ENCODE measurements around the gene TMEM258. TPM values are rescaled to one million over a fixed set of nuclear protein-coding genes. Genes with fewer than 3 reads are reported as not detected.
A peak's percentile ranks its signal among the peaks of the same experiment; 100 is the strongest.

Gene TMEM258
- total RNA-seq, 1 donor from 2014 or later: 33.0 TPM

DNA sequence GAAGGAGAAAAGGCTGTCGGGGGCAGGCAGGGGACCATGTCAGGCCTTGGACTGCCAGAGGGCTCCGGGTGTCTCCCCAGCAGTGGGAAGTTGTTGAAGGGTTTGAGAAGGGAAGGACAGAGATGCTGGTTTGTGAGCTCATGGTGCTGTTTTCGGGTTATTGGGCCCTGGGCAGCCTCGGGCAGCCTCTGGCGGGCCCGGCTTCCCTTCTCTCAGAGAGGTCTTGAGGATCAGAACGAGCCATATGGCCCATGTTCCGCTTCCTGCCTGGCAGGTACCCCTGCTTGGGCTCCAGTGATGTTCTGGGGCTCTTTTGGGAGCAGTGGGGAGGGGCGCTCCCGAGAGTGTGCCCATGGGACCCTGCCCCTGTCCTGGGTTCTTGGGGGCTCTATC, 30.2 kb downstream of the TMEM258 start:
- DNase-seq (ENCODE audit: low read depth): no peak

DNA sequence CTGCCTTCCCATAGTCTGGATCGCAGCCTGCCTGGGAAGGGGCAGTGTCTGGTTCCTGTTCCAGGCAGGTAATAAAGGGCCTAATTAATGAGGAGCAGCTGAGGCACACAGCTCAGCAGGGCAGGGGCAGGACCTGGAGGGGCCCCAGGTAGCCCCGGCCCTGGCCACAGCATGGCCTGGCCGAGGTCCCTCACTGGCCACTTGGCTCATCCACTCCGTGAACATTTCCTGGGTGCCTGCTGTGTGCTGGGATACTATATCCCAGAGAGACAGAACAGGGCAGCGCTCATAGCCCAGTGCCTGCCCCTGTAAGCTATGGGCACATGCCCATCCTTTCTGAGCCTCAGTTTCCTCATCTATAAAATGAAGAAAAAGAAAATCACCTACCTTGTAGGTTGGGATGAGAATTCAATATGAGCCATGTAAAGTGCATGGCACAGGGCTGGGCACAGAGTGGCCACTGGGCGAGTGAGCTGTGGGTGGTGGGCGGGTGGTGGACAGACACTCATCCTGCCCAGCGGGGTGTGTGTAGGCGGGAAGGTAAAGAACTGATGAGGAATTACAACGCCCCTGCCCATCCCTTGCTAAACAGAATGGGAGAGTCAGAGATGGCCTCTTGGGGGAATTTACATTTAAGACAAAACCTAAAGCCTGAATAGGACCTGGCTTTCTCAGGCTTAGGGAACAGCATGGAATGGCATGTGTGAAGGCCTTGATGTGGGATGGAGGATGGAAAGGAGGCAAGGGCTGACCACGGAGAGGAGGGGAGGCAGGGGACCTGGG, 30.8 kb downstream of the TMEM258 start:
- no peak for DNase-seq (ENCODE audit: low read depth)

DNA sequence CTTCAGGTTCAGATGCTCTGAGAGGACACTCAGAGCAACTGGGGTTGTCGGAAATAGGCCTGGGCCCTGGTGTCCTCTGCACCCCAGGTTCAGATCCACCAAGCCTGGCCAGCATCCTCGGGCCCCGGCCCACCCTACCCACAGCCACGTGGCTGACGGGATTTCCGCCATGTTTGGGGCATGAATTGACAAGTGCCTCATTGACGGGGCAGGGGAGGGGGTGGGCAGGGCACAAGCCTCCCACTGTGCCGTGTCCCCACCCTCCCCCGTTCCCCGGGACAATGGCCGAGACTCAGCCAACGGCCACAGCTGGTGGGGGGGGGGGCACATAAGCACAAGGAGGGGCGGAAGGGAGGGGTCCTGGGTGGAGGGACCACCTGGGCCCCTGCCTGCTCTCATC, 31.5 kb downstream of the TMEM258 start:
- no peak for DNase-seq (ENCODE audit: low read depth)

DNA sequence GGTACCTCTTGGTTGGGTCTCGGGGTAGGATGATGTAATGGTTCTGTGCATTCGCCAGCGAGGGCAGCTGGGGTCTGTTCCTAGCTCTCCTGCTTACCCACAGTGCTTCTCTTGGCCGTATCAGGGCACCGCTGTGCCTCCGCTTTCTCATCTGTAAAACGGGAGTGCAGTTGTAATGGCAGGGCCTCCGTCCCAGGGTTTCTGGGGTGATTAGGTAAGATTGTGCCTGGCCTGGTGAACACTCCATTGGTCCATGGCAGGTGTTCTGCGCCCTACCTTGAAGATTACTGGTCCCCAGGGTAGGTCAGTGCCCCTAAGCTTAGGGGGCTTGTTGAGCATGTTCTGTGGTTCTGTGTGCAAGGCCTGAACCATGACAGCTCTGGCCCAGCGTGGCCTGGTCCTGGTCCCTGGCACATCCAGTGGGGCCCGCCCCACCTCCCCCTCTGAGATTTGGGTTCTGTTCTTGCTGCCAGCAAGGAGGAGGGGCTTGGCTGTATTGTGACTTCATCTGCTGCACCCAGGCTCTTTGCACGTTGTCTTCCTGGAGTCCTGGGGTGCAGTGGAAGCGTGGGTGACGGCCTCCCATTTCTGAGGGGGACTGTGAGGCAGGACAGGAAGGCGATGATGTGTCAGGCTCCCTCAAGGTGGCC, 35.1 kb downstream of the TMEM258 start:
- no peak for DNase-seq (ENCODE audit: low read depth)

DNA sequence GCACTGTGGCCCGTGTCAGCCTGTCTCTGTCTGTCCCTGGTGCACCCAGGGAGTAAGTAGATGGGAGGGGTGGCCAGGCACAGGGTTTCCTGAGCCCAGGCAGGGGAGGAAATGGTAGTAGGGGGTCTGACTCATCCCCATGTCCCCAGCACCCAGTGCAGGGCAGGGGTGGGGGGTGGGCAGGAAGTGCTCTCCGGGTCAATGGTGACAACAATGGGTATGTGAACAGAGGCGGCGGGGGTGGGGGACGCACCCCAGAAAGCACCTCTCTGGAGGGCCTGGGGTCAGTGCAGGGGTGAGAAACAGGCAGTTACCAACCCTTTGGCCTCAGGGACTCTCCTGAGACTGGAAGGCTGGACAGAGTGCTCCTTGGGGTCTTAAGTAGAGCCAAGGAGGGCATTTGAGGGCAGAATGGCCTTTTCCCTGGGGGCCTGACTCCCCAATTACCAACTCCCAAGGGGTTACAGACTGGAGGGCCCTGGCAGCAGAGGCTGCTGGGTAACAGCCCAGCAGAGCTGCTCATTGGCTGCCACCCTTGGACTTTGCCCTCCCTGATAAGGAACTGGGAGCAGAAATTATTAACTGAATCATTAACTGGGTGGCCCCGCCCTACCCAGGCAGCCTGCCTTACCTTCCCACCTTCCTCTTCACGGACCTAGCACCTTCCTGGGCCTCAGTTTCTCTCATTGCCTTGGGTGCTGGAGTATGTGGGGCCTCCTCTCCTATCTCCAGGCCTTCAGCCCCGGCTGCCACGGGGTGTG, 35.8 kb downstream of the TMEM258 start:
- DNase-seq (ENCODE audit: low read depth): no peak

DNA sequence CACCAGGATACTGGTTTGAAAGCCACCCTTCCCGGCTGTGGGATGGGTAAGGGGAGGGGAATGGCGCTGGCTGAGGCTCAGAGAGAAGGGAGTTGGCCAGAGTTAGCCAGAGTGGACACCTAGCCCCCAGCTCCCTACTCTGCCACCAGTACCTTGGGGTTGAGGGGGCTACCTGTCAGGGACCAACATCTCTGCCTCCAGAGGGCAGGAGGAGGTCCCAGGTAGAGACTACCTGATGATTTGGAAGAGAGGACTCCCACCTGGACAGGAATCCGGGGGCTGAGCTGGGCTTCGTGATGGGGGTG, 36.3 kb downstream of the TMEM258 start:
- no peak for DNase-seq (ENCODE audit: low read depth)

DNA sequence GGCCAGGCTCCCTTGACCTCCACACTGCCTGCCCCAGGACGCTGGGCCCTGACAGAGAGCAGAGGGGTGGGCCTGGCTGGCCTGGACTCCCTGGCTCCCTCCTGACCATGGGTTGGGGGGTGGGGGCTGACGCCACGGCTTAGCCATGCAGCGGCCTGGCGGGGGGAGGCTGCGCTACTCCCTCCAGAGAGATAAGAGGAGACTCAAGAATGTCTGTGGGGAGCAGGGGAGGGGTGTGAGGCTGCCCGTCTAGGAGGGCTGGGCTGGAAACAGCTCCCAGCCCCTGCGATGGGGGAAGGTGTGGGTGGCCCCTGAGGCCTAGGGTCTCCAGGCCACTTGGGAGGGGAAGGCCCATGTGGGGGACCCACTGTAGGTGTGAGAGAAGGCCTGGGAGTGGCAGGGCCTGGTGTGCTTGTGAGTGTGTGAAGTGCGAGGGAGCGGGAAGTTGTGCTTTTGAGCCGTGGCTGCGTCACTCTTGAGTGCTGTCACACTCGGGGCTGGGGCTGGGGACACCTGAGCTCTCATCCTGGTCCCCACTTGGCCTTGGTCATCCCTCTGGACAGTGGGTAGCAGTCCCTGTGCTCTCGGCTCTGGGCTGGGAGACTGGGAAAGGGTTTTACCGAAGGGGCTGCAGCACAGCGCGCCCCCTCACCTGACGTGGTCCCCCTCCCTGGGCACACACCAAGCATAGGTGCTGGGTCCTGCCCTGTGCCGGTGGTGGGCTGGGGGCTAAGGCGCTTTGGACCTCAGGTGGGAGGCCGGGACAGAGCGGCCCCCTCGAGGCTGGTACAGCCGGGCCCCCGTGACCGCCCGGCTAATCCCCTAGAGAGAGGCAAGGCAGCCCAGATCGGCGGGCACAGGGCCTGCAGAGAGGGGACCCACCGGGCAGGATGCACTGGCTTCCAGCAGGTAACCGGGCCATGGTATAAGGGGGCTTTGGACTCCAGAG, 37.6 kb downstream of the TMEM258 start:
- DNase-seq (ENCODE audit: low read depth): no peak

DNA sequence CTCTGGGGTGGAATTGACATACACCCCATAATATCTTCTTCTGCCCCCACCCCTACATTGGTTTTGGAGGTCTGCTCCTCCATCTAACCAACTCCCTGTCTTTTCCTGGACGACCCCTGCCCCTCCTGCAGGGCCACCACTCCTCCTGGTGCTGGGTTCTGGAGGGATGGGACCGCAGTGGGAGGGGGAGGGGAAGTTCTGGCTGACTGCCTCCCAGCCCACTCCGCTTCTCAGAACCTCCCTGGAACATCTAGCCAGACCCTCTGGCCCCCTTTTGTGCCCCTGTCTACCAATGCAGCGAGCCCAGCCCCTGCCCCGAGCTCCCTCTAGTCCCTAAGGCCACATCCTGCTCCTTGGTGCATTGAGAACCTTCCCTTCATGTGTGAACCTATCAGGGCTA, 38.7 kb downstream of the TMEM258 start:
- no peak for DNase-seq (ENCODE audit: low read depth)

DNA sequence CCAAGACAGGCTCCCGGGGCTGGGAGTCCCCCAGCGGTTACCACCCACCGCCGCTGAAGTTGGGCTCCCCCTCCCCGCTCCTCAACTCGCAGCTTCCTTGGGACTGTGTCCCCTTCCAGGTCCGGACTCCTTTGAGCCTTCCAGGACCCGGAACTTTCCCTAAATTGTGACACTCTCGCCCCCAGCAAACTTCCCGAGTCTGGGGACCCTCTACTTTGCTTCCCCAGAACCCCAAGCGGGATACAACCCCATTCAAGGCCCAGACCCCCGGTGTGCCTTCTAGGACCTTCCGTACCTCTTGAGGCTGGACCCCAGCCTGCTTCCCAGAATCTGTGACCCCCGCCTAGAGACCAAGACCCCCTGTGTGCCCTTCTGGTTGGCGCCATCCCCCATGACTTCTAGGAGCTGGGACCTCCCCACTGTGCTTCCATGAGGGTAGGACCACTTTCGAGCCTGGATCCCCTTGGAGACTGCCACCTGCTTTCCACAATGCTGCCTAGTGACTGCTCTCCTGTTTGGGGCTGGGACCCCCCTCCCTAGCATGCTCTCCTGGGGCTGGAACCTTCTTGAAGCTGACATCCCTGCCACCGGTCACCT, 39.4 kb downstream of the TMEM258 start:
- DNase-seq (ENCODE audit: low read depth): no peak

DNA sequence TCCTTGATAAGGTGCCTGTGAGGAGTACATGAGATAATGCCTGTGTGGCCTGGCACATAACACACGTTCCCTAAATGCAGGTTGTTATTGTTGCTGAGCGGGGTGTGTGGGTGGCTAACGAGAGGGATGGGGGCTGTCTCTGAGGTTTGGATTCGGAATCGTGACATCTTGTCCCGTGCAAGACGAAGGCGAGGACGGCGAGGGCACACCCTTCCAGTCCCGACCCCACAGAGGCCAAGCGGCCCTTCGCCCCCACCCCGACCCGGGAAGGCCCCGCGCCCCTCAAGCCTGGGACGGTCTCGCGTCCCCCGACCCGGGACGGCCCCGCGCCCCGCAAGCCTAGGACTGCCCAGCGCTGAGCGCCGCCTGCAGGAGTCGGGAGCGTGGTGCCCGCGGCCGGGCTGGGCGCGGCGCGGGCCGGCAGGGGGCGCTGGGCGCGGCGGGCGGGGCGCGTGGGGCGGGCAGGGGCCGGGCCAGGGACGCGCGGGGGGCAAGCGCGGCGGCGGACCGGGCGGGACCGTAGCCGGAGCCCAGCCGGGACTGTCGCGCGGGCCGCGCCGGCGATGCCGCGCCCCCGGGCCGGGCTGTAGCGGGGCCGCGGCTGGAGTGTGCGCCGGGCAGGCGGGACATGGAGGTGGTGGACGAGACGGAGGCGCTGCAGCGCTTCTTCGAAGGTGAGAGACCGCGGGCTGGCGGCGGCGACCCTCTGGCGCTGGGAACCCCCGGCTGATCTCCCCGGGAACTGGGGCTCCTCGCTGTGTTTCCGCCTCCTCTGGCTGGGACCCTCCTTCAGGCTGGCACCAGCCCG, 40.1 kb downstream of the TMEM258 start, which contains the start of gene MYRF:
TSS of gene MYRF (plus strand) at position 520 of the 808 bp plus-strand sequence. CDS start at position 629, 109 bp downstream.
- peak; percentile 27 for DNase-seq (ENCODE audit: low read depth)

DNA sequence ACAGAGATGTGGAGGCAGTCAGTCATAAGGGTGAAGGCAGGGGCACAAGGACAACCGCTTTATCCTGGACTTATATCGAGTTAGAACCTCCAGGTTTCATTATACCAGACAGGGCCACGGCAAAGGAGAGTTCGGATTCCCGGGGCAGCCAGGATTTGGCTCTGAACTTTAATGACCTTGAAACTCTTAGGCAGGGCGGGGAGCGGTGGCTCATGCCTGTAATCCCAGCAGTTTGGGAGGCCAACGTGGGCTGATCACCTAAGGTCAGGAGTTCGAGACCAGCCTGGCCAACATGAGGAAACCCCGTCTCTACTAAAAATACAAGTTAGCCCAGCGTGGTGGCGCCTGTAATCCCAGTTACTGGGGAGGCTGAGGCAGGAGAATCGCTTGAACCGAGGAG, 41.0 kb downstream of the TMEM258 start:
- DNase-seq (ENCODE audit: low read depth): no peak

DNA sequence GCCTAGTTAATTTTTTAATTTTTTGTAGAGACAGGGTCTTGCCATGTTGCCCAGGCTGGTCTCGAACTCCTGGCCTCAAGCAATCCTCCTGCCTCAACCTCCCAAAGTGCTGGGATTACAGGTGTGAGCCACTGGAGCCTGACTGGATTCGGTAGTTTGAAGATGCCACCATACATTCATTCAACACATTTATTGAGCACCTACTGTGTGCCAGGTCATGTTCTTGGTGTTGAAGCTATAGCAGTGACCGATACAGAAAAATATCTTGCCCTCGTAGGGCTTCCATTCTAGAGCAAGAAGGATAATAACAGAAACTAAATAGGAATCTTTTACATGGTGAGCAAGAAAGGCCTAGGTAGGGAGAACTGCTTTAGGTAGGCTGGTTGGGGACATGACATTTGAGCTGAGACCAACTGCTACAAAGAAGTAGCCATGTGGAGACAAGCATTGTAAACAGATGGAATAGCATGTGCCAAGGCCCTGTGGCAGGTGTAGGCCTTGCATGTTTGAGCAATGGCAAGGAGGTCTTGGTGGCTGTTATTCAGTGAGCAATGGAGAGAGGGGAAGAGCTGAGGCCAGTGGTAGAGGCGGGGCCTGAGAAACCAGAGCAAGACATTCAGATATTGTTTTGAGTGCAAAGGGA, 41.6 kb downstream of the TMEM258 start:
- DNase-seq (ENCODE audit: low read depth): no peak

DNA sequence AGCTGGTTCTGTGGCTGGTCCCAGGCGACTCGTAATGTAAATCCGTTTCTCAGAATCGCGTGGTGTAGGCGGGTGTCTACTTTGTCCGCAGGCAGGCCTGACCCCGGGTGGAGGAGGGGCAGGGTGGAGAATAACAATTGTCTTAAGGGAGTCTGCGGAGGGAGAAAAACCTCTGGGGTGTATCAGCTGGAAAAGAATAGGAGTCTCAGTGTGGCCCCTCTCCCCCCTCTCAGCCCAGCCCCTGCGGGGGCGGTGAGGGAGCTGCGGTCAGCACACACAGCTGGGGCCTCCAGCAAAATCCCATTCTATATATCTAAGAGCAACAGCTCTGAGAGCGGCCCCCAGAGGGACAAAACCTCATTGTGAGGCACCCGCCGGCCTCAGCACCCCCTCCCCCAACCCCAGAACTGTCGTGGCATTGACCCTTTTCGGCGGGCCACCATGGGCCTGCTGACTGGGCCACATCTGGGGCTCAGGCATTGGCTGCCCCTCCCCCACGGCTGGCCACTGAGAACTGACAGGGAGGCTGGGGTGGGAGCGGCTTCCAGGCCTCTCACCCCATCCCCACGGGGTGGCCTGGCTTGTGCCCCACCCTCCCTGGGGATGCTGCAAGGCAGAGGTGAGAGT, 42.7 kb downstream of the TMEM258 start:
- no peak for DNase-seq (ENCODE audit: low read depth)

DNA sequence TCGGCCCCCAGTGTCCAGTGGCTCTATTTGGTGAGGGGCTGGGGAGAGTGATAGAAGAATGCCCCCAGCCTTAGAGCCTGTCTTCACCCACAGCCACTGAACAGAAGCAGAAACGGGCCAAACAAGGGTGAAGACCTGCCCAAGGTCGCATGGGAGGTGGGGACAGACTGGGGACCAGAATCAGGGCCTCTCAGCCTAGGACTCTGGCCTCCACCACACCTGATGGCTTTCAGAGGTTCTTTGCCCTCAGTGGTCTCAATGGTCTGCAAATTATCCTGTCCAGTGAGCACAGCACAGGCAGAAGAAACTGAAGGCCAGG, 44.5 kb downstream of the TMEM258 start:
- no peak for DNase-seq (ENCODE audit: low read depth)

DNA sequence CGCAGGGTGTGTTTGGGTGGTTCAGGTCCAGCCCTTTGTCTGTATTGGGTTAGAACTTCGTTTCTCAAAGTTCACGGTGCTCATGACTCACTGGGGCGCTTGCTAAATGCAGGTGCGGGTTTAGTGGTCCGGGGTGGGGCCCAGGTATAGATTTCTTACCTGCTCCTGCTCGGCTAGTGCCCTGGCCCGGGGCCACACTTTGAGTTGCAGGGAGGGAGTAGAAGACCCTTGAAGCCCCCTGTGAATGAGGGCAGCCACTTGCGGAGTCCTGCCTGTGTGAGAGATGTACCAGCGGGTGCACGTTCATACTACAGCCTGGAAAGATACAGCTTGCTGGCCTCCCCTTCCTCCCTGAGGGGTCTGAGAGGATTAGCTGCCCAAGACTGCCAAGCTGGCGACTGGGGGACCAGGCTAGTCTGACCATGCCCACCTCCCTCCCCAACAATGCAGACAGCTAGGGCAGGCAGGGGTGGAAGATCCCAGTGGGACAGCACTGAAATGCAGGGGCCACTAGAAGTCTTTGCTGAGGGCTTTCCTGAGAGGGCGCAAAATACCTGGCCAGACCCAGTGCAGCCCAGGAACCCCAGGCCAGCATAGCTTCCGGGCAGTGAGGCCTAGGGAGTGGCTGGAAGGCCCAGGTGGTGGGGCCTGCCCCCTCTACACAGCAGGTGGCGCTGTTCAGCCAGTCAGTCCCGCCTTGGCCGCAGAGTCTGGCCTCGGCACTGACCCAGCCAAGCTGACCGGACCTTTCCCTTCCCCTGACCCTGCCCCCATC, 45.0 kb downstream of the TMEM258 start:
- peak; percentile 71 for DNase-seq (ENCODE audit: low read depth)

DNA sequence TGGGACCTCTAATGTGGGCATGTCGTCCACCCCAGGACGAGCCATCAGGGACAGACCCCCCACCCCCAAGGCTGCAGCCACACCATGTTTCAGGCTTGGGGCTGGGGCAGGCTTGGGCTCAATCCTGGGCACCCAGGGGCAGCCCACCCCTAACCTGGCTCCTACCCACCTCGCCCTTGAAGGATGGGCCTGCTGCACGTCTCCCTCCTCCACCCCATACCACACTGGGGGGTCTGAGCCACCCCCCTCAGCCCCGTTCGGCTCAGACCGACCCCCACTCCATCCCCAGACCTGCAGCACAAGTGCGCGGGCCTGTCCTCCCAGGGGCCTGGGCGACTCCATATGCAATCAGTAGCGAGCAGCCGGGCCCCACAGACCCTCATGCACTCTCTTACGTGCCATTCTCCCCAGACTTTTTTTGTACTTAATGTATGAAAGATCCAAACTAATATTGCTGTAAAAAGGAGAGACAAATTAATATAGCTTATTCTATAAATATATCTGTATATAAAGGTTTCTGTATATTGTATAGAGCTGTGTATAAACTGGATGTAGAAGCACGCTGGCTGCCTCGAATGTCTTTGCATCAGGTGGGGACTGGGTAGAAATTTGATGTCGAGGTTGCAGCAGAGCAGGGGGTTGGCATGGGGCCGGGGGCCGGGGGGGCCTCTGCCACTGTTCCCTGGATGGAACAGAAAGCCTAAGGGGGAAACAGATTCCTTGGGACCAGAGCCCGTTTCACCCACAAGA, 45.8 kb downstream of the TMEM258 start:
- DNase-seq (ENCODE audit: low read depth): no peak

DNA sequence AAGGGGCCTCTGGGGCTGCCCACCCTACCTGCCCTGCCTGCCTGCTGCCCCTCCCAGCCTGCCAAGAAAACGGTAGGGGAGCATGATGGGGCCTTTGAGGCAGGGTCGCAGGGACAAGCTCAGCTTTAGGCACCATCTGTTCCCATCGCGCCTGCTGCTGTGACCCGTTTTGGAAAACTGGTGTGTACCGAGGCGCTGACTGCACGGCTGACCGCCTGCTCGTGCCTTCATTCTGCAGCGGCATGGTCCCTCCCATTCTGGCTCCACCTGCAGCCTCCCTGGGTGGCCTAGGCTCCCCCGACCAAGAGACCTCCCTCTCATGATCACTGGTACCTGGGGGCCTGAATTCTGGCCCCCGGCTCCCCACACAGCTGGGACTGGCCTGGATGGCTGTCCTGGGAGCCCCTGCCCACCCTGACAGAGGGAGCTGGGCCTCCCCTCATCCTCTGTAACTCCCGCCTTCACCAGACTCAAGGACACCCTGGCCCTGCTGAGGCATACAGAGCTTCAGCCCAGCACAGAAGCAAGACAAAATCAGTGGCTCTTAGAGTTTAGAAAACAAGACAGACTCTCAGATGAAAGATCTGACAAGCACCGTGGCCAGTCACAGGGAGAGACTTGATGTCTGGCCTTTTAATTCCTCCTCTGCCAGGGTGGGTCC, 46.5 kb downstream of the TMEM258 start:
- DNase-seq (ENCODE audit: low read depth): no peak
